HG02840 (cell line): ENCODE measurements around the gene WNT5A.

Source experiments
- ATAC-seq: cut with Tn5 transposase; IDR thresholded peaks from one replicate; pipeline ENCODE4 v1.9.1; 2021; ENCODE audit warnings: mild to moderate bottlenecking, moderate library complexity, moderate number of reproducible peaks; ENCODE audit not compliant: unreplicated experiment, low FRiP score

The WNT5A gene

GRCh38 chr3:55486857-55487380, at the start of gene WNT5A:
Gene WNT5A (minus strand): TSS chr3:55487306. CDS start chr3:55486985, 321 bp downstream.
- no peak for ATAC-seq

DNA sequence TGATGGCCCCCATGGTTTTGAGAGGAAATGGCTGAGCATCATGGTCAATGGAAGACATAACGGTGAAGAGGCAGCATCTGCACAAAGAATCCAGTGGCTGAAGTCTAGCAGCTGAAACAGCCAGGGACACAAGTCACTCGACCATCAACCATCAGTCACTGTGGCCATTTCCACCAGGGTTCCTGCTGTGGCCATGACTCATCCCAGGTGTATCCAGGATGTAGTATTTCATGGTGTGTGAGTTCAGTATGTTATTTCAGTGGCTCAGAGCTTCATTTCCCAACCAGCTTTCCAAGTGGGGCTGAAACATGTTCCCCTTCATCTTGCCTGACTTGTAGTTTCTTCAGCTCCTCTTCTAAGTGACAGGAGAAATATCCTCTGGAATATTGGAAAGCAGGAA, 47.8 kb upstream of the WNT5A start:
- ATAC-seq = no peak

GRCh38 chr3:55532806-55533205, 45.7 kb upstream of the WNT5A start:
- no peak for ATAC-seq

- no peak for ATAC-seq
Measured at GRCh38 chr3:55531321-55531720, 44.2 kb upstream of the WNT5A start.

- no peak for ATAC-seq
Measured at GRCh38 chr3:55527361-55527760, 40.3 kb upstream of the WNT5A start.

GRCh38 chr3:55526332-55527030, 39.4 kb upstream of the WNT5A start:
- no peak for ATAC-seq

GRCh38 chr3:55525436-55525835, 38.3 kb upstream of the WNT5A start:
- ATAC-seq = no peak

GRCh38 chr3:55524565-55525244, 37.6 kb upstream of the WNT5A start:
- no peak for ATAC-seq

- ATAC-seq = no peak
Measured at GRCh38 chr3:55523471-55523870, 36.4 kb upstream of the WNT5A start.

DNA sequence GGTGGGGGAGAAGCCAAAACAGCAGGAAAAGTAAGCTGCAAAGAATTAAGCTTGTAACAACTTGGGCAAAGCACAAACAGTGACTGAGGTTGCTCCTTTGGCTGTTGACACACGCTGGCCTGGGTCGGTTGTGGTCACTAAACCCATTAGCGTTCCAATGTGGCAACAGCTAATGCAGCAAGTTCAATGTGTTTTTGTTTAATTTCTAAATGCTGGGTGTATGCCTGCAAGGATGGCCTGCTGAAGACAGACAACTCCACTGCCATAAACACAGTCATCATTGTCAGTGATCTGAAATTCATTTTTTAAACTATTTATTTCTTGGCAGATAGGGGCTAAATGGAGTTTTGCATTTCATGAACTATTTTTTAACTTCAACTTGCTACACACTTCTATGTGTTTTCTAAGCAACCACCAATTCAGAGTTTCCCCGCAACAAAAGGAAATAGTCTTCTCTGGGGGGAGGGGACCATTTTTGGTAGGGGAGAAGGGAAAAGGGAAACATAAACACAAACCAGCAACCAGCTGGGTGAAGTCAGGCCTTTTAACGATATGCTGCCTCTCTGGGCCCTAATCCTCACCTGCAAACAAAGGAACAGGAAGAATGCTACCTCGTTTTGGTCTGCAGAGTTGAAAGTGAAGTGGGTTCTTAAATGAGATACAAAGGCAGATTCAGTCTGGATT, 34.8 kb upstream of the WNT5A start:
- no peak for ATAC-seq

DNA sequence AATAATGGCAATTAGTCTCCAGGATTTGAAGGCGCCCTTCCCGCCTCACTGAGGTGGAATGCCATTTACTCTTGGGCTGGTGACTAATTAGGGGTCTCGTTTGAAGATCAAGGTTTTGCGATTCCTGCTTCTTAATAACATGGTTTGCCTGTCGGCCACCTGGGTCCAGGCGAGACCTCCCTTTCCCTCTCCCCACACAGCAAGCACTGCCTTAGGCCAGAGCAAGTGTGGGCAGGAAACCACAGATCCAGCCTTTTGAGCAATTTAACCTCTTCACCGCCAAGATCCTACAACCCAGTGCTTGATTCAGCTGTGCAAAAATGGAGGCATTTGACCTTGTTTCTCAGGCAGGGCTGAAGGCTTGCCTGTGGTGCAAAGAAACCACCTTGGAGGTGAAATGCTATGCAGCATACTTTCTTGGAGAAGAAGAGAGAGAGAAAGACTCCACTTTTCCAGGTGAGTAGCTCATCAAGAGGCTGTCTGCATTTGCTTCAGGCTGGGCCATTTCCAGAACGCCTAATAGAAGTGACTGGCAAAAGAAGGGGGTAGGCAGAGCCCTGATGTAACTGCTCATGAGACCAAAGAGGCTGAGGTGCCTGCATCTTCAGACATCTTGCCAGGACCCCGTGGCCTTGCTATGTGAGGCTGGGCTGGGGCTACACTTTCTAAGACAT, 34.1 kb upstream of the WNT5A start:
- ATAC-seq = no peak

DNA sequence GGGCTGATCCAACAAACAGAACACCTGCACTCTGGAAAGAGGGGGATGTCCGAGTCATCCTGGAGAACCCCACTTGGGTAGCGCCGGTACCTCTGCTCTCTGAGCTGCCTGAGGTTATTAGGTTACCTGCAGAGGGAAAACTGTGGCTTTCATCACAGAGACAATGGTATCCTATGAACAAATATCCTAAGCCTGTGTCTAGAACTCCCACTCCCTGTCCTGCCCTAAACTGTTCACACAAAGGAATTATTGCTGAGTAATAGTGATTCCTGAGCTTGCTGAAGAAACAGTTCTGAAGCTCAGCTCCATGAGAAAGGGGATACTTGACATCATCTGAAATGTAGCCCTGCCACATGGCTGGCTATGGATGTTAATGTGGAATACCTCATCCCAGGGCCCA, 31.9 kb upstream of the WNT5A start:
- no peak for ATAC-seq

- ATAC-seq = no peak
Measured at GRCh38 chr3:55518451-55518850, 31.3 kb upstream of the WNT5A start.

DNA sequence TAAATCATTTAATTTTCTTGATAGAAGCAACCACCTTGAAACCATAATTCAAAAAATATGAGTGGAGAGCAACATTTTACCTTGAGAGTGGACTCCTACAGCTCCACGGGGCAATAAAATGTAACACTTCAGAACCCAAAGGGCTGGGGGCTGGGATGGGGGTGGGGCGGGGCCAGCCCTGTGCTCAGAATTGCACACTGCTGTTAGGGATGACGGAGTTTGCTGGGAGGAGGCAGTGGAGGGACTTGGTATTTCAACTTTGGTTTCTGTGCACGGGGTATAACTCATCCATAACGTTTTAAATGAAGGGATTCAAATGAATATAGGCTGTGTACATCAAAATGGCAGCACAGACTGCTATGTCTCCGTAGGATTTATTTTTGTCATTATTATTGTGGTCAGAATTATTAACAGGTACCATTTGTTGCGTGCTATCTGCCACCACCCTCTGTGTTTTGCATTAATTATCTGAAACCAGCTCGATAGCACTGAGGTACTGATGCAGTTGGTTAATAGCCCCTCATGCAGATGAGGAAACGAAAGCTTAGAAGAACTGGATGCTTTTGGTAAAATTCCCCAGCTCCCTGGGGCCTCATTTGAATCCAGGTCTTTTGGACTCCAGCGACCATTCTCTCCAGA, 29.4 kb upstream of the WNT5A start:
- no peak for ATAC-seq

GRCh38 chr3:55515550-55516246, 28.6 kb upstream of the WNT5A start:
- ATAC-seq = no peak

DNA sequence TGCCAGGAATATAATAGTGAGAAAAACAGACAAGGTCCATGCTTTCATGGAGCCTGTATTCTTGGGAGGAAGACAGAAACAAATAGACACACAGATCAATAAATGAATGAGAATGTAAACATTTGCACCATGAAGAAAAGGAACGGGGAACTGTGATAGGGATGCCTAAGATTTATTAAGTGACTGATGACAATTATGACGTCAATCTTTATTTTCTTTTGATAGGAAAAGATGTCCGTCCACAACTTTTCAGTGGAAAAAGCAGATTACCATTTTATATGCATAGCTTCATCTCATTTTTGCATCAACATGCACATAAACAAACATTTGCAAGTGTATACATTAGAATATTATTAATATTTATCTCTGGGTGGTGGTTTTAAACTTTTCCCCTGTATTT, 27.9 kb upstream of the WNT5A start:
- ATAC-seq = no peak

- ATAC-seq = no peak
Measured at GRCh38 chr3:55512571-55513343, 25.7 kb upstream of the WNT5A start.

DNA sequence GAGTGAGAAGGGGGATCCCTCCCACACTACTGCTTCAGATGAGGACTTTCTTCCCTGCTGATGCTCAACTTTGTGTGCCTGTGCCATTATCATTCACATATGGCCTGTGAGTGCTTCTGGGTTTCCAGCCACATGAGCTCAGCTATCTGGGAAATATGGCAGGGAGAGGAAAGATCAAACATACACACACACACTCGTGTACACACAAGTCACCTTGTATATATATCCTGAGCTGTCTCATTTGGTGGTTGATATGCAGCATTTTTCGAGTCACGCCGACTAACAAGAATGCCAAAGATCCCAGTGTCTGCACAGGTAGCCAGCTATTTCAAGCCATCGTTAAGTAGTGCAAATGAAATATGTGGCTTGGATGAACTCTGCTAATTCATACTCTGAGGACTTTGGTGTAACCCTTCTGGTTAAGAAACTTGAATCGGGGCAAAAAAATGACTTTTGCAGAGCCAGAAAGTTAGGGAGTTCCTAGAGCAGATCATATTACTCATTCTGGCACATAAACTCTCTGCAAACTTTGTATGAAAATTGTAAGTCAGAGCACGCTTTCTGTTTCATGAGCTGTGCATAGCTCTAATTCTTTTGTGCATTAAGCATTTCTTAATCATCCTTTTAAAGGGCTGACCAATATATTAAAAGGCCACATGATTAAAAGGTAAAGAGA, 24.9 kb upstream of the WNT5A start:
- no peak for ATAC-seq

DNA sequence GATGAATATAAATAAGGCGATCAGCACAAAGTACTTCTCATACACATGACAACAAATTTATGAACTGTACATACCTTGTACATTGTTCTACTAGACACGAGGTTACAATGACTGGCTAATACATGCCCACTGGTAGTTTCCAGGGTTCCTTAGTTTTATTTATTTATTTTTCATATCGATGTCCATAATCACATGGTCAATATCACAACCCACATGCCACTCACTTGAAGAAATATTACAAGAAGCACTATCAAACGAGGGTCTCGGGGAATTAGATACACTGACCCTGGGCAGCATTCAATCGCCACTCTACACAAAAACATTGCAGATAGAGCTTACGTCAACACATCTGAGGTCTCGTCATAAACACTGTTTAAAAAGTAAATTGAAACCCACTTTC, 21.2 kb upstream of the WNT5A start:
- no peak for ATAC-seq
